ENCODE data around the gene ERICH4. TPM values are rescaled to one million over a fixed set of nuclear protein-coding genes. Genes with fewer than 3 reads are reported as not detected.
"Not testable (repeated sequence)": the region's sequence is repeated elsewhere in the genome, so short reads cannot be mapped to it uniquely, and the experiment has no call there.

ERICH4 gene
- total RNA-seq, 1 donor from 2014 or later, result not detected

GRCh38 chr19:41457241-41457640 is 14.3 kb downstream of the ERICH4 start:
- DNase-seq (ENCODE audit: low spot score in 2 of 2, unreplicated experiment in 2 of 2), result no peak
- Mint-ChIP-seq H3K4me3 (no peak overlapping the region), H3K9me3 (peaks cover 30% of the 10 kb centered on the region), H3K27ac (no peak overlapping the region), H3K27me3 (ENCODE audit: low read depth) (no peaks in the 10 kb centered on the region), H3K36me3 (no peaks in the 10 kb centered on the region), H3K4me1 (no peaks in the 10 kb centered on the region)
- TF ChIP-seq CTCF (IDR thresholded peaks at IDR 0.05; ENCODE audit: unreplicated experiment), result no peak

- Mint-ChIP-seq H3K27me3 (ENCODE audit: low read depth) (no peaks in the 10 kb centered on the region), H3K36me3 (no peaks in the 10 kb centered on the region), H3K27ac (no peak overlapping the region), H3K4me1 (no peaks in the 10 kb centered on the region), H3K4me3 (no peak overlapping the region), H3K9me3 (peaks cover 53% of the 10 kb centered on the region)
- no peak for TF ChIP-seq CTCF (IDR thresholded peaks at IDR 0.05; ENCODE audit: unreplicated experiment)
- DNase-seq (ENCODE audit: low spot score in 2 of 2, unreplicated experiment in 2 of 2), result no peak
Measured at GRCh38 chr19:41462497-41462896, 19.5 kb downstream of the ERICH4 start.

GRCh38 chr19:41463257-41464256 is 20.6 kb downstream of the ERICH4 start:
- not testable (repeated sequence) for DNase-seq (ENCODE audit: low spot score in 2 of 2, unreplicated experiment in 2 of 2); H3K36me3 Mint-ChIP-seq; H3K4me1 Mint-ChIP-seq; H3K27ac Mint-ChIP-seq; H3K27me3 Mint-ChIP-seq (ENCODE audit: low read depth); H3K4me3 Mint-ChIP-seq
- peaks cover 51% of the 10 kb centered on the region for H3K9me3 Mint-ChIP-seq

- H3K9me3 Mint-ChIP-seq, result peaks cover 65% of the 10 kb centered on the region
- no peak overlapping the region for H3K4me3 Mint-ChIP-seq
- H3K4me1 Mint-ChIP-seq, result no peaks in the 10 kb centered on the region
- no peaks in the 10 kb centered on the region for H3K27me3 Mint-ChIP-seq (ENCODE audit: low read depth)
- TF ChIP-seq CTCF (IDR thresholded peaks at IDR 0.05; ENCODE audit: unreplicated experiment), result no peak
- no peaks in the 10 kb centered on the region for H3K36me3 Mint-ChIP-seq
- H3K27ac Mint-ChIP-seq, result no peak overlapping the region
- no peak for DNase-seq (ENCODE audit: low spot score in 2 of 2, unreplicated experiment in 2 of 2)
Measured at GRCh38 chr19:41476583-41476982, 33.6 kb downstream of the ERICH4 start.

GRCh38 chr19:41478171-41478570 is 35.2 kb downstream of the ERICH4 start:
- Mint-ChIP-seq H3K27ac (no peak overlapping the region), H3K4me3 (no peak overlapping the region), H3K27me3 (ENCODE audit: low read depth) (no peaks in the 10 kb centered on the region), H3K9me3 (peaks cover 60% of the 10 kb centered on the region), H3K36me3 (no peaks in the 10 kb centered on the region), H3K4me1 (no peaks in the 10 kb centered on the region)
- no peak for DNase-seq (ENCODE audit: low spot score in 2 of 2, unreplicated experiment in 2 of 2)
- no peak for TF ChIP-seq CTCF (IDR thresholded peaks at IDR 0.05; ENCODE audit: unreplicated experiment)
